ENCODE measurements around the gene SHISAL1. TPM values are rescaled to one million over a fixed set of nuclear protein-coding genes. Genes with fewer than 3 reads are reported as not detected.

SHISAL1 gene
- total RNA-seq, 1 experiment from 2014 or later = 1.1 TPM

DNA sequence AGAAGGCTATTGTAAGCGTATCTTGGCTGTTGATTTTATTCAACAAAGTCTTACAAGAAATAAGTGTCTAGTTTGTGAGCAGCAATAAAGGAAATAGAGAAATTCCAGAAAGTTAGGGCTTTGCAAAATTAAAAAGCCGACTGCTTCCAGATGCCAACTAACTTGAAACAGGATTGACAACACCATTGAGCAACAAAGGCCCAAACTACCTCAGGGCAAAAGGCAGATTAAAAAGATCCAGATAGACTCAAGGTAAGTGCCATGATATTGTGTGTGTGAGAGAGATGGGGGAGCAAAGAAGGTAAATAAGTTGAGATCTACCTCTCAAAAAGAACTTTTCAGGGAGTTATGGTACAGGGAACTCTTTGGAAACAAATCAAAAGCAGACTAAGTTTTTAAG is 82.9 kb downstream of the SHISAL1 start:
- Histone ChIP-seq H3K4me1 (ENCODE audit: insufficient read depth, low read length) (no peaks in the 10 kb centered on the region), H3K9me3 (ENCODE audit: low read length) (no peaks in the 10 kb centered on the region), H3K9me2 (replicated peaks; ENCODE audit: low read length) (no peaks in the 10 kb centered on the region), H4K20me1 (ENCODE audit: low read length) (no peaks in the 10 kb centered on the region), H3K4me3 (ENCODE audit: low read length) (no peak overlapping the region), H3K36me3 (ENCODE audit: low read depth, low read length) (no peaks in the 10 kb centered on the region), H3K4me2 (ENCODE audit: low read length) (no peak overlapping the region), H2AFZ (ENCODE audit: low read length) (no peak overlapping the region), H3F3A (ENCODE audit: low read length, unreplicated experiment) (no peaks in the 10 kb centered on the region), H3K27ac (ENCODE audit: low read length) (no peak overlapping the region), H3K79me2 (ENCODE audit: low read length) (no peaks in the 10 kb centered on the region), H3K9ac (ENCODE audit: low read length) (no peak overlapping the region), H3K27me3 (ENCODE audit: low read length) (peaks cover 4% of the 10 kb centered on the region; the same call in 1 of the 2 replicates)
- intact Hi-C loops (cut with micrococcal nuclease) = no loop called here
- BruUV-seq (replicated peaks) = no TSS peak
- no peak for TF ChIP-seq EZH2phosphoT487 (IDR thresholded peaks at IDR 0.05; ENCODE audit: borderline replicate concordance, low read length)
- TF ChIP-seq, protein P1, sequence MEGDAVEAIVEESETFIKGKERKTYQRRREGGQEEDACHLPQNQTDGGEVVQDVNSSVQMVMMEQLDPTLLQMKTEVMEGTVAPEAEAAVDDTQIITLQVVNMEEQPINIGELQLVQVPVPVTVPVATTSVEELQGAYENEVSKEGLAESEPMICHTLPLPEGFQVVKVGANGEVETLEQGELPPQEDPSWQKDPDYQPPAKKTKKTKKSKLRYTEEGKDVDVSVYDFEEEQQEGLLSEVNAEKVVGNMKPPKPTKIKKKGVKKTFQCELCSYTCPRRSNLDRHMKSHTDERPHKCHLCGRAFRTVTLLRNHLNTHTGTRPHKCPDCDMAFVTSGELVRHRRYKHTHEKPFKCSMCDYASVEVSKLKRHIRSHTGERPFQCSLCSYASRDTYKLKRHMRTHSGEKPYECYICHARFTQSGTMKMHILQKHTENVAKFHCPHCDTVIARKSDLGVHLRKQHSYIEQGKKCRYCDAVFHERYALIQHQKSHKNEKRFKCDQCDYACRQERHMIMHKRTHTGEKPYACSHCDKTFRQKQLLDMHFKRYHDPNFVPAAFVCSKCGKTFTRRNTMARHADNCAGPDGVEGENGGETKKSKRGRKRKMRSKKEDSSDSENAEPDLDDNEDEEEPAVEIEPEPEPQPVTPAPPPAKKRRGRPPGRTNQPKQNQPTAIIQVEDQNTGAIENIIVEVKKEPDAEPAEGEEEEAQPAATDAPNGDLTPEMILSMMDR (conservative IDR thresholded peaks at IDR 0.05; ENCODE audit: low read depth, low read length) = no peak
- TF ChIP-seq EZH2 (IDR thresholded peaks at IDR 0.05; ENCODE audit: low read length, unreplicated experiment) = no peak
- POLR2A ChIA-PET (ENCODE audit: unreplicated experiment) = no interaction called here
- CTCF ChIA-PET = no interaction called here
- DNase-seq (no peak), ATAC-seq (no peak)

DNA sequence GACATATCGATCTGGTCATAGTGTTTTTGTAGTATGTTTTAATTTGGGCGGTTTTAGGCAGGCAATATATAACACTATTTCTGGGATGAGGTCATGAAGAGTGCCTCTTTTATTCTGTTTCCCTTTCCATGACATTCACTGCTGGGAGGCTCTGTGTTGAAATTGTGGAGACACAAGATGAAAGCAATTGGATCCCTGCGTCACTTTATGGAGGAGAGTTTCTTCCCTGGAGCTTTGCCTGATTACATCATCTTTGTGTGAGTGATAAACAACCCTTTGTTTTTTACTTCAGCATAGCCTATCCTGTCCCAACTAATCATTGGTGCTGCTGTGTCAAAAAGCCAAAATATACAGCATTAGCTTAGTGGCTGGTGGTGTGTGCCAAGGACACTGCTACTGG is 83.4 kb downstream of the SHISAL1 start:
- BruUV-seq (replicated peaks) = no TSS peak
- ATAC-seq = no peak
- Histone ChIP-seq H4K20me1 (ENCODE audit: low read length) (no peaks in the 10 kb centered on the region), H3K9me3 (ENCODE audit: low read length) (no peaks in the 10 kb centered on the region), H3K79me2 (ENCODE audit: low read length) (no peaks in the 10 kb centered on the region), H3F3A (ENCODE audit: low read length, unreplicated experiment) (no peaks in the 10 kb centered on the region), H3K27ac (ENCODE audit: low read length) (no peak overlapping the region), H3K9ac (ENCODE audit: low read length) (no peak overlapping the region), H3K9me2 (replicated peaks; ENCODE audit: low read length) (no peaks in the 10 kb centered on the region), H3K4me1 (ENCODE audit: insufficient read depth, low read length) (no peaks in the 10 kb centered on the region), H2AFZ (ENCODE audit: low read length) (no peak overlapping the region), H3K27me3 (ENCODE audit: low read length) (peaks cover 4% of the 10 kb centered on the region; the same call in 1 of the 2 replicates), H3K4me3 (ENCODE audit: low read length) (no peak overlapping the region), H3K36me3 (ENCODE audit: low read depth, low read length) (no peaks in the 10 kb centered on the region), H3K4me2 (ENCODE audit: low read length) (no peak overlapping the region)
- intact Hi-C loops (cut with micrococcal nuclease) = no loop called here
- POLR2A ChIA-PET (ENCODE audit: unreplicated experiment) = no interaction called here
- CTCF ChIA-PET = no interaction called here
- TF ChIP-seq EZH2 (IDR thresholded peaks at IDR 0.05; ENCODE audit: low read length, unreplicated experiment) (no peak), EZH2phosphoT487 (IDR thresholded peaks at IDR 0.05; ENCODE audit: borderline replicate concordance, low read length) (no peak)
- TF ChIP-seq, protein P1 (conservative IDR thresholded peaks at IDR 0.05; ENCODE audit: low read depth, low read length) = no peak
- no peak for DNase-seq

DNA sequence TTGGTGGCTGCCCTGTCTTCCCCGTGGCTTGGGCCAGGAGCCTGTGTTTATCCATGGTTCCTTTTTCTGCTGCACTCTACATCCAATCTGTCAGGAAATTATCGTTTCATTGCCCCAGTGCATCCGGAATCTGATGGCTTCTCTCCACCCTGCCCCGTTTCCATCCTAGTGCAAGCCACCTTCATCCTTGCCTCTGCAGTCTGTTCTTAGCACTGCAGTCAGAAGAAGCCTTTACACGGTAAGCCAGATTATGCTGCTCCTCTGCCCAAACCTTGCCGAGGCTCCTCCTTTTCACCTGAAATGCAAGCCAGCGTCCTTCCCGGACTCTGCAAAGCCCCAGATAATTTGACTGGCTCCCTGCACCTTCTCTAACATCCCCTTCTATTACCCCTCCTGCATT is 86.9 kb downstream of the SHISAL1 start:
- Histone ChIP-seq H3K4me1 (ENCODE audit: insufficient read depth, low read length) (no peaks in the 10 kb centered on the region), H4K20me1 (ENCODE audit: low read length) (no peaks in the 10 kb centered on the region), H3F3A (ENCODE audit: low read length, unreplicated experiment) (no peaks in the 10 kb centered on the region), H3K9me3 (ENCODE audit: low read length) (no peaks in the 10 kb centered on the region), H3K36me3 (ENCODE audit: low read depth, low read length) (no peaks in the 10 kb centered on the region), H3K79me2 (ENCODE audit: low read length) (no peaks in the 10 kb centered on the region), H2AFZ (ENCODE audit: low read length) (no peak overlapping the region), H3K27ac (ENCODE audit: low read length) (no peak overlapping the region), H3K9ac (ENCODE audit: low read length) (no peak overlapping the region), H3K4me2 (ENCODE audit: low read length) (no peak overlapping the region), H3K4me3 (ENCODE audit: low read length) (no peak overlapping the region), H3K27me3 (ENCODE audit: low read length) (peaks cover 4% of the 10 kb centered on the region; the same call in 1 of the 2 replicates), H3K9me2 (replicated peaks; ENCODE audit: low read length) (no peaks in the 10 kb centered on the region)
- POLR2A ChIA-PET (ENCODE audit: unreplicated experiment) = no interaction called here
- no peak for ATAC-seq
- no peak for DNase-seq
- CTCF ChIA-PET = no interaction called here
- BruUV-seq (replicated peaks) = no TSS peak
- TF ChIP-seq, protein P1 (conservative IDR thresholded peaks at IDR 0.05; ENCODE audit: low read depth, low read length) = no peak
- TF ChIP-seq EZH2 (IDR thresholded peaks at IDR 0.05; ENCODE audit: low read length, unreplicated experiment) = no peak
- TF ChIP-seq EZH2phosphoT487 (IDR thresholded peaks at IDR 0.05; ENCODE audit: borderline replicate concordance, low read length) = no peak
- intact Hi-C loops (cut with micrococcal nuclease) = no loop called here

Data from PC-3 (cell line).